GM19043 (cell line): ENCODE results near the gene MGMT.

Experiments
- ATAC-seq: cut with Tn5 transposase; IDR thresholded peaks from one replicate; pipeline ENCODE4 v1.9.1; 2021; ENCODE audit warnings: low read depth; ENCODE audit not compliant: unreplicated experiment

MGMT gene

GRCh38 chr10:129491123-129491734 is 24.2 kb downstream of the MGMT start:
- no peak for ATAC-seq

- ATAC-seq, result no peak
Measured at GRCh38 chr10:129494176-129494575, 27.1 kb downstream of the MGMT start.

GRCh38 chr10:129494740-129495139 is 27.7 kb downstream of the MGMT start:
- no peak for ATAC-seq

GRCh38 chr10:129495256-129495655 is 28.2 kb downstream of the MGMT start:
- ATAC-seq, result no peak

- no peak for ATAC-seq
Measured at GRCh38 chr10:129495698-129496097, 28.7 kb downstream of the MGMT start.

GRCh38 chr10:129497013-129497412 is 30.0 kb downstream of the MGMT start:
- no peak for ATAC-seq

- ATAC-seq, result no peak
Measured at GRCh38 chr10:129498680-129499079, 31.6 kb downstream of the MGMT start.

- no peak for ATAC-seq
Measured at GRCh38 chr10:129500617-129501339, 33.7 kb downstream of the MGMT start.

GRCh38 chr10:129501652-129502436 is 34.8 kb downstream of the MGMT start:
- ATAC-seq, result peak; percentile 93

GRCh38 chr10:129502448-129502847 is 35.4 kb downstream of the MGMT start:
- ATAC-seq, result no peak

GRCh38 chr10:129505500-129506075 is 38.5 kb downstream of the MGMT start:
- ATAC-seq, result no peak

- no peak for ATAC-seq
Measured at GRCh38 chr10:129506101-129506797, 39.2 kb downstream of the MGMT start.

GRCh38 chr10:129507216-129507889 is 40.3 kb downstream of the MGMT start:
- ATAC-seq, result no peak

GRCh38 chr10:129509155-129509554 is 42.1 kb downstream of the MGMT start:
- ATAC-seq, result no peak

GRCh38 chr10:129509835-129510234 is 42.8 kb downstream of the MGMT start:
- no peak for ATAC-seq

GRCh38 chr10:129511086-129511485 is 44.0 kb downstream of the MGMT start:
- no peak for ATAC-seq

- ATAC-seq, result no peak
Measured at GRCh38 chr10:129511758-129512157, 44.7 kb downstream of the MGMT start.

GRCh38 chr10:129513312-129513711 is 46.3 kb downstream of the MGMT start:
- no peak for ATAC-seq

- ATAC-seq, result no peak
Measured at GRCh38 chr10:129514568-129515451, 47.8 kb downstream of the MGMT start.
